ENCODE results near the gene NIT2.

DNA sequence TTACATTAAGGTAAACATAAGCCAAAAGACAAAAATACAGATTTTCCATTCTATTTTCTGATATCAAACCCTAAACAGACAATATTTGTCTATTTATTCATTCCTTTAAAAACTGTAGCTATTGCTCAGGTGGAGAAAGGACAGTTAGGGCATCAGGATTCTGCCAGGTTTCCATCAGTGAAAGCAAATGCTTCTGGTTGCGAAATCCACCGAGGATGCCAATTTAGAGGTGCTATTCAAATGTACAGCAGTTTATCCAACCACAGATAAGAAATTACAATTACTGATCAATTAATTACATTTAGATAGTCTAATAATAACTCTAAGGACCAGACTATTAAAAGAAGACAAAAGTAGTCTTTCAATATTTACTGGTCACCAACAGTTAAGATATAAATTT, 62.4 kb downstream of the NIT2 start:
- TF ChIP-seq CTCF (IDR thresholded peaks at IDR 0.05) = no peak
- no peak for TF ChIP-seq POLR2A (IDR thresholded peaks at IDR 0.05)
- TF ChIP-seq POLR2AphosphoS5 (IDR thresholded peaks at IDR 0.05) = no peak
- TF ChIP-seq EP300 (IDR thresholded peaks at IDR 0.05) = no peak

Data from suprapubic skin (tissue), 4 donors.